Measurements from ENCODE around the gene BUB1B. TPM values are rescaled to one million over a fixed set of nuclear protein-coding genes. Genes with fewer than 3 reads are reported as not detected.

The BUB1B gene
- total RNA-seq, 1 experiment from 2014 or later: 92.9 TPM

DNA sequence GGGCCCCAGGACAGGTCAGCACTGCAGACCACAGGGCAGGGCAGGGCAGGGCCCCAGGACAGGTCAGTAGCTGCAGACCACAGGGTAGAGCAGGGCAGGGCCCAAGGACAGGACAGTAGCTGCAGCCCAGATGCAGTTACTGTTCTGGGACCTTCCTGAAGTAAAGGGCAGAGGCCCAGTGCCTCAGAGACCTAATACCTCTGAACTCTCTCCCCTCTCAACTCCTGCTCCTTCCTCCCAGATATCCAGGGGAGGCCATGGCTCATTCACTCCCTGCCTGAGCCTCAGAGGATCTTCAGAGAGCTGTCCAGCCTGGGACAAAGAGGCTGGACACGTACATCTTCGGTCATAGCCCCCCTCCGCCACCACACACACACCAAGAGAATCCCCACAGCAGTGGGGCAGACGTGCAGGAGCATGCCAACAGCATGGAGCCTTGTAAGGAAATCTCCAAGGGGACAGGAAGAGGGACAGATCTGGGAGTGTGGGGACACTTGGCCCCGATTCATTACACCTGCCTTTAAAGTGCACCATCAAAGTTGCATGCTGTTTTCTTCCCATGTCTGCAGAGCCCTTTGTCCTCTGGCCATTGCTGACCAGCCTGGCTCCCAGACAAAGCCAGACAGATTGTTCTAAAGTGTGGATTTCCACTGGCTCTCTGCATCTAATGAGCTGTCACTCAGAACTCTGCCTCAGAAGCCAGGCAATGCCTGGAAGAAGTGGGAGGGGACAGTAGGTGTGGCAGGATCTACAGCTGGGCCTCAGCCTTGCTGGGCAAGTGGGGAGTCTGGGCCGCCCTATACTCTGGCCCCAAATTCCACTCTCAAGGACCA lies 24.2 kb upstream of the BUB1B start:
- Histone ChIP-seq H3K79me2 (ENCODE audit: insufficient read depth, low read length) (no peaks in the 10 kb centered on the region), H3K9me3 (ENCODE audit: control insufficient read depth in 1 of 2, insufficient read depth in 1 of 2, low read depth in 1 of 2, low read length in 2 of 2) (no peaks in the 10 kb centered on the region), H3K4me2 (ENCODE audit: low read length) (no peak overlapping the region), H3K27ac (ENCODE audit: low read depth, low read length) (no peak overlapping the region), H3K36me3 (ENCODE audit: control insufficient read depth in 1 of 2, insufficient read depth in 2 of 2, low read length in 2 of 2) (no peaks in the 10 kb centered on the region), H4K20me1 (ENCODE audit: insufficient read depth) (no peaks in the 10 kb centered on the region), H3K4me3 (replicated peaks in 1 of 2; ENCODE audit: low read depth in 1 of 2, low read length in 2 of 2) (no peak overlapping the region), H3K27me3 (ENCODE audit: insufficient read depth, low read length) (no peaks in the 10 kb centered on the region), H3K4me1 (ENCODE audit: control insufficient read depth in 1 of 2, insufficient read depth in 2 of 2, low read length in 2 of 2) (no peaks in the 10 kb centered on the region), H3K9me2 (ENCODE audit: insufficient read depth) (no peaks in the 10 kb centered on the region), H3K9ac (ENCODE audit: low read length) (no peak overlapping the region), H2AFZ (ENCODE audit: low read depth, low read length, poor library complexity, severe bottlenecking) (no peak overlapping the region)
- POLR2A ChIA-PET: no interaction called here
- intact Hi-C loops (cut with micrococcal nuclease): no loop called here
- ATAC-seq: no peak
- RAD21 ChIA-PET (ENCODE audit: low non-redundant PET in 1 of 2, low total read pairs in 2 of 2, uncharacterized antibody in 2 of 2, unreplicated experiment in 2 of 2): no interaction called here
- BruUV-seq (replicated peaks): no TSS peak
- DNase-seq (ENCODE audit: low read depth, low spot score): no peak
- TF ChIP-seq SP1 (IDR thresholded peaks at IDR 0.05; ENCODE audit: low read depth) (no peak), SRF (IDR thresholded peaks at IDR 0.05; ENCODE audit: low read depth) (no peak), JUND (IDR thresholded peaks at IDR 0.05) (no peak)
- CTCF ChIA-PET: interaction anchor here (1.0 kb wide), 1 partner anchor 136 kb away, joined by 4 read pairs; no protein-coding TSS in a partner anchor

DNA sequence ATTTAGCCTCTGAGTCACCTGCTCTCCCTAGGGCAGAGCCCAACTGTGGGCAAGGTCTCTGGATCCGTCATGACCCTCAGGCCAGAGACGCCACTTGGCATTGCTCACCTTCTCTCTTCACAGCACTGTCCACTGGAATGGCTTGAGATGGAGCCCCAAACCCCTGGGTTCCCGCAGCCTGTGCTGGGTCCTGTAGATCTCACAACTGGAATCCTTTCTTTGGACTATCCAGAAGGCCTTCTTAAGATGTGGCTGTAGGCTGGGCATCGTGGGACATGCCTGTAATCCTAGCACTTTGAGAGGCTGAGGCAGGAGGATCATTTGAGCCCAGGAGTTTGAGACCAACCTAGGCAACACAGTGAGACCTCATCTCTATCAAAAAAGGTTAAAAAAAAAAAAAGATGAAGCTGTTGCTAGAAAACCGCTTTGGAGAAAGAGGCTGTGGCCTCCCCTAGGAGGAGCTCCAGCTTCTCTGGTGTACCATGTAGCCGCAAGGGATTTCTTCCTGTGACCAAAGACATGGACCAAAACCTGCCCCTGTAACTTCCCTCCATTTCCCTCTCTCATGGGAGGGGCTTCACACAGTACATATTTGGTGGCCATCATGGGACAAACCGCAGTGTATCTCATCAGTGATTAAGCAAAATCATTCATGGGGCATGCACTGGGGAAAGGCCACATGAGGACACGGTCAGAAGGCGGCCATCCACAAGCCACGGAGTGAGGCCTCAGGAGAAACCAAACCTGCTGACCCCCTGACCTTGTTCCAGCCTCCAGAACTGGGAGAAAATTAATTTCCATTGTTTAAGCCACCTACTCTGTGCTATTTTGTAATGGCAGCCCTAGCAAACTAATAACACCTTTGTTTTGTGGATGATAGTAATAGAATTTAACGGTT lies 23.3 kb upstream of the BUB1B start:
- Histone ChIP-seq H3K27me3 (ENCODE audit: insufficient read depth, low read length) (no peaks in the 10 kb centered on the region), H4K20me1 (ENCODE audit: insufficient read depth) (no peaks in the 10 kb centered on the region), H3K27ac (ENCODE audit: low read depth, low read length) (no peak overlapping the region), H3K4me2 (ENCODE audit: low read length) (no peak overlapping the region), H2AFZ (ENCODE audit: low read depth, low read length, poor library complexity, severe bottlenecking) (no peak overlapping the region), H3K9me3 (ENCODE audit: control insufficient read depth in 1 of 2, insufficient read depth in 1 of 2, low read depth in 1 of 2, low read length in 2 of 2) (no peaks in the 10 kb centered on the region), H3K4me1 (ENCODE audit: control insufficient read depth in 1 of 2, insufficient read depth in 2 of 2, low read length in 2 of 2) (no peaks in the 10 kb centered on the region), H3K9me2 (ENCODE audit: insufficient read depth) (no peaks in the 10 kb centered on the region), H3K9ac (ENCODE audit: low read length) (no peak overlapping the region), H3K79me2 (ENCODE audit: insufficient read depth, low read length) (no peaks in the 10 kb centered on the region), H3K36me3 (ENCODE audit: control insufficient read depth in 1 of 2, insufficient read depth in 2 of 2, low read length in 2 of 2) (no peaks in the 10 kb centered on the region), H3K4me3 (replicated peaks in 1 of 2; ENCODE audit: low read depth in 1 of 2, low read length in 2 of 2) (no peak overlapping the region)
- no peak for DNase-seq (ENCODE audit: low read depth, low spot score)
- POLR2A ChIA-PET: interaction anchor here (0.6 kb wide), 1 partner anchor 26 kb away, joined by 3 read pairs; no protein-coding TSS in a partner anchor
- BruUV-seq (replicated peaks): no TSS peak
- ATAC-seq: peak; percentile 55
- CTCF ChIA-PET: interaction anchor here (0.6 to 1.0 kb wide), 2 partner anchors 30 to 135 kb away, joined by 3 to 4 read pairs; no protein-coding TSS in a partner anchor
- intact Hi-C loops (cut with micrococcal nuclease): no loop called here
- RAD21 ChIA-PET (ENCODE audit: low non-redundant PET in 1 of 2, low total read pairs in 2 of 2, uncharacterized antibody in 2 of 2, unreplicated experiment in 2 of 2): no interaction called here
- TF ChIP-seq SIN3A (IDR thresholded peaks at IDR 0.05; ENCODE audit: low read depth) (no peak), ZFX (IDR thresholded peaks at IDR 0.05) (no peak), YY1 (IDR thresholded peaks at IDR 0.05; ENCODE audit: extremely low read depth, insufficient replicate concordance, low read depth, low read length) (no peak), RAD21 (IDR thresholded peaks at IDR 0.05; ENCODE audit: low read depth) (peak; percentile 39), EGR1 (IDR thresholded peaks at IDR 0.05; ENCODE audit: low read depth) (no peak), FOSL1 (IDR thresholded peaks at IDR 0.05; ENCODE audit: low read depth) (no peak)
- TF ChIP-seq, protein P1, sequence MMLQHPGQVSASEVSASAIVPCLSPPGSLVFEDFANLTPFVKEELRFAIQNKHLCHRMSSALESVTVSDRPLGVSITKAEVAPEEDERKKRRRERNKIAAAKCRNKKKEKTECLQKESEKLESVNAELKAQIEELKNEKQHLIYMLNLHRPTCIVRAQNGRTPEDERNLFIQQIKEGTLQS (IDR thresholded peaks at IDR 0.05): no peak
- TF ChIP-seq, protein P2, sequence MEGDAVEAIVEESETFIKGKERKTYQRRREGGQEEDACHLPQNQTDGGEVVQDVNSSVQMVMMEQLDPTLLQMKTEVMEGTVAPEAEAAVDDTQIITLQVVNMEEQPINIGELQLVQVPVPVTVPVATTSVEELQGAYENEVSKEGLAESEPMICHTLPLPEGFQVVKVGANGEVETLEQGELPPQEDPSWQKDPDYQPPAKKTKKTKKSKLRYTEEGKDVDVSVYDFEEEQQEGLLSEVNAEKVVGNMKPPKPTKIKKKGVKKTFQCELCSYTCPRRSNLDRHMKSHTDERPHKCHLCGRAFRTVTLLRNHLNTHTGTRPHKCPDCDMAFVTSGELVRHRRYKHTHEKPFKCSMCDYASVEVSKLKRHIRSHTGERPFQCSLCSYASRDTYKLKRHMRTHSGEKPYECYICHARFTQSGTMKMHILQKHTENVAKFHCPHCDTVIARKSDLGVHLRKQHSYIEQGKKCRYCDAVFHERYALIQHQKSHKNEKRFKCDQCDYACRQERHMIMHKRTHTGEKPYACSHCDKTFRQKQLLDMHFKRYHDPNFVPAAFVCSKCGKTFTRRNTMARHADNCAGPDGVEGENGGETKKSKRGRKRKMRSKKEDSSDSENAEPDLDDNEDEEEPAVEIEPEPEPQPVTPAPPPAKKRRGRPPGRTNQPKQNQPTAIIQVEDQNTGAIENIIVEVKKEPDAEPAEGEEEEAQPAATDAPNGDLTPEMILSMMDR (IDR thresholded peaks at IDR 0.05 in 2 of 3, conservative IDR thresholded peaks at IDR 0.05 in 1 of 3; ENCODE audit: borderline replicate concordance in 1 of 3, insufficient read depth in 1 of 3, low read depth in 2 of 3, low read length in 2 of 3): peak in 1 of 3 experiments; percentile 17; a peak in 1 of 6 replicates

Data from HCT116 (cell line).